PC-3 (cell line): Measurements from ENCODE around the gene APOL2. TPM values are rescaled to one million over a fixed set of nuclear protein-coding genes. Genes with fewer than 3 reads are reported as not detected.
"Not testable (repeated sequence)": the region's sequence is repeated elsewhere in the genome, so short reads cannot be mapped to it uniquely, and the experiment has no call there.

Source experiments
- ATAC-seq: fragments of 200-7000 bp; cut with Tn5 transposase; 2 replicates; pipeline ENCODE4 v1.9.1; 2020; ENCODE audit warnings: mild to moderate bottlenecking, moderate library complexity
- BruUV-seq: library from RNA; stranded (reverse); fragments of 400-500 nt; replicated peaks from 2 replicates; lab custom pipeline; 2021; lab: Mats Ljungman, UMichigan
- CTCF ChIA-PET: fragments of 300-600 bp; sonication (Branson Sonifier 250); formaldehyde crosslinking; loops from one replicate; lab custom pipeline; 2022; ENCODE audit warnings: antibody characterized with exemption; lab: Charles Lee
- POLR2A ChIA-PET: fragments of 300-600 bp; sonication (Branson Sonifier 250); formaldehyde crosslinking; loops from one replicate; lab custom pipeline; 2022; ENCODE audit warnings: antibody characterized with exemption; ENCODE audit not compliant: unreplicated experiment; lab: Charles Lee
- DNase-seq: peaks from one replicate; pipeline ENCODE4 v3.0.0-alpha.2; 2015
- H2AFZ ChIP-seq: fragments of 300-600 bp; sonication (generic); 2 replicates; pipeline ENCODE4 v1.6.0; 2016; ENCODE audit warnings: antibody characterized with exemption, low read length
- H3F3A ChIP-seq: fragments of 300-600 bp; sonication (generic); one replicate; pipeline ENCODE4 v1.6.0; 2017; ENCODE audit warnings: antibody characterized with exemption, low read length, control low read depth, mild to moderate bottlenecking; ENCODE audit not compliant: unreplicated experiment
- H3K27ac ChIP-seq: fragments of 300-600 bp; sonication (generic); 2 replicates; pipeline ENCODE4 v1.5.1; 2016; ENCODE audit warnings: mild to moderate bottlenecking, low read length
- H3K27me3 ChIP-seq: fragments of 300-600 bp; sonication (generic); 2 replicates; pipeline ENCODE4 v1.6.1; 2016; ENCODE audit warnings: low read length, mixed read lengths
- H3K36me3 ChIP-seq: fragments of 300-600 bp; sonication (generic); 2 replicates; pipeline ENCODE4 v1.6.1; 2016; ENCODE audit warnings: low read depth, mixed run types, low read length, mixed read lengths
- H3K4me1 ChIP-seq: fragments of 300-600 bp; sonication (generic); 2 replicates; pipeline ENCODE4 v1.5.1; 2016; ENCODE audit warnings: low read length; ENCODE audit not compliant: insufficient read depth
- H3K4me2 ChIP-seq: fragments of 300-600 bp; sonication (generic); 2 replicates; pipeline ENCODE4 v1.6.0; 2016; ENCODE audit warnings: low read length
- H3K4me3 ChIP-seq: fragments of 300-600 bp; sonication (generic); 2 replicates; pipeline ENCODE4 v1.5.1; 2016; ENCODE audit warnings: mild to moderate bottlenecking, low read length, mixed read lengths
- H3K79me2 ChIP-seq: fragments of 300-600 bp; sonication (generic); 2 replicates; pipeline ENCODE4 v1.6.1; 2017; ENCODE audit warnings: low read length, mixed read lengths
- H3K9ac ChIP-seq: fragments of 300-600 bp; sonication (generic); 2 replicates; pipeline ENCODE4 v1.6.0; 2016; ENCODE audit warnings: mild to moderate bottlenecking, low read length
- H3K9me2 ChIP-seq: fragments of 300-600 bp; sonication (generic); replicated peaks from 2 replicates; pipeline ENCODE4 v1.6.1; 2016; ENCODE audit warnings: mixed run types, low read length, mixed read lengths
- H3K9me3 ChIP-seq: fragments of 300-600 bp; sonication (generic); 2 replicates; pipeline ENCODE4 v1.6.1; 2016; ENCODE audit warnings: low read length, mixed read lengths
- H4K20me1 ChIP-seq: fragments of 300-600 bp; sonication (generic); 2 replicates; pipeline ENCODE4 v1.6.1; 2016; ENCODE audit warnings: low read length, mixed read lengths
- EZH2 ChIP-seq: fragments of 300-600 bp; sonication (generic); IDR thresholded peaks from one replicate; pipeline ENCODE4 v1.6.1; 2017; ENCODE audit warnings: antibody characterized with exemption, mild to moderate bottlenecking, low read length; ENCODE audit not compliant: unreplicated experiment
- EZH2phosphoT487 ChIP-seq: fragments of 300-600 bp; sonication (generic); IDR thresholded peaks from 2 replicates; pipeline ENCODE4 v1.6.1; 2018; ENCODE audit warnings: mild to moderate bottlenecking, antibody characterized with exemption, low read length, borderline replicate concordance
- intact Hi-C: fragments of 100-400 bp; cut with micrococcal nuclease; formaldehyde crosslinking; loops from 2 replicates; pipeline ENCODE4 v1.9.0; 2023
- total RNA-seq: library from RNA; depleted of rRNA; stranded (reverse); fragments of >200 nt; gene quantifications from 2 replicates; pipeline ENCODE4 v1.2.3, GENCODE V29; 2014
- TF ChIP-seq, protein P1 (sequence below): fragments of 300-600 bp; sonication (generic); conservative IDR thresholded peaks from 2 replicates; pipeline ENCODE4 v1.5.1; 2017; ENCODE audit warnings: antibody characterized with exemption, low read depth, mild to moderate bottlenecking, low read length

The APOL2 gene
- total RNA-seq, 1 experiment from 2014 or later, result 9.7 TPM

DNA sequence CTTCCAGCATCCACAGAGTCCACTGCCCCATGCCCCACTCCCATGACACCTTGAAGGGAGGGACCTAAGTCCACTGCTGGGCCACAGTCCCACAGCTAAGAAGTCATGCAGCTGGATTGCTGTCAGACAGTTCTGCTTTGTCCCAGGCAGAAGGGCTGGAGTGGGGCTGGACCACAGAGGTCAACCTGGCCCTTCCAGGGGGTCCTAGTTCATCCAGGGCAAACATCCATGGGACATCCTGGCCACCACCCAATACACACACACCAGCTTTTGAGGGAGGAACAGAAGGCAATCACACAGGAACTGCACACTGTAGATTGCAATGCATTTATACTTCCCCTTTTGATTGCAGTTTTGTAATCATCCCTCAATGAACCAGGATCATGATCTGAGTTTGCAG lies 26.4 kb downstream of the APOL2 start:
- no peak for ATAC-seq
- no peak overlapping the region for H3K9ac ChIP-seq
- no peak overlapping the region for H3K27ac ChIP-seq
- no peaks in the 10 kb centered on the region for H3K79me2 ChIP-seq
- no peak for TF ChIP-seq EZH2
- no peak for TF ChIP-seq EZH2phosphoT487
- TF ChIP-seq, protein P1, sequence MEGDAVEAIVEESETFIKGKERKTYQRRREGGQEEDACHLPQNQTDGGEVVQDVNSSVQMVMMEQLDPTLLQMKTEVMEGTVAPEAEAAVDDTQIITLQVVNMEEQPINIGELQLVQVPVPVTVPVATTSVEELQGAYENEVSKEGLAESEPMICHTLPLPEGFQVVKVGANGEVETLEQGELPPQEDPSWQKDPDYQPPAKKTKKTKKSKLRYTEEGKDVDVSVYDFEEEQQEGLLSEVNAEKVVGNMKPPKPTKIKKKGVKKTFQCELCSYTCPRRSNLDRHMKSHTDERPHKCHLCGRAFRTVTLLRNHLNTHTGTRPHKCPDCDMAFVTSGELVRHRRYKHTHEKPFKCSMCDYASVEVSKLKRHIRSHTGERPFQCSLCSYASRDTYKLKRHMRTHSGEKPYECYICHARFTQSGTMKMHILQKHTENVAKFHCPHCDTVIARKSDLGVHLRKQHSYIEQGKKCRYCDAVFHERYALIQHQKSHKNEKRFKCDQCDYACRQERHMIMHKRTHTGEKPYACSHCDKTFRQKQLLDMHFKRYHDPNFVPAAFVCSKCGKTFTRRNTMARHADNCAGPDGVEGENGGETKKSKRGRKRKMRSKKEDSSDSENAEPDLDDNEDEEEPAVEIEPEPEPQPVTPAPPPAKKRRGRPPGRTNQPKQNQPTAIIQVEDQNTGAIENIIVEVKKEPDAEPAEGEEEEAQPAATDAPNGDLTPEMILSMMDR, result no peak
- ChIA-PET CTCF (no interaction called here), POLR2A (no interaction called here)
- BruUV-seq, result no TSS peak
- no peak for DNase-seq
- no peaks in the 10 kb centered on the region for H4K20me1 ChIP-seq
- no peaks in the 10 kb centered on the region for H3F3A ChIP-seq
- H3K27me3 ChIP-seq, result peaks cover 34% of the 10 kb centered on the region
- no peak overlapping the region for H3K4me2 ChIP-seq
- no peak overlapping the region for H3K4me3 ChIP-seq
- no peaks in the 10 kb centered on the region for H3K9me3 ChIP-seq
- no peaks in the 10 kb centered on the region for H3K9me2 ChIP-seq
- H3K36me3 ChIP-seq, result no peaks in the 10 kb centered on the region
- no peak overlapping the region for H2AFZ ChIP-seq
- H3K4me1 ChIP-seq, result no peaks in the 10 kb centered on the region
- intact Hi-C loops, result no loop called here

DNA sequence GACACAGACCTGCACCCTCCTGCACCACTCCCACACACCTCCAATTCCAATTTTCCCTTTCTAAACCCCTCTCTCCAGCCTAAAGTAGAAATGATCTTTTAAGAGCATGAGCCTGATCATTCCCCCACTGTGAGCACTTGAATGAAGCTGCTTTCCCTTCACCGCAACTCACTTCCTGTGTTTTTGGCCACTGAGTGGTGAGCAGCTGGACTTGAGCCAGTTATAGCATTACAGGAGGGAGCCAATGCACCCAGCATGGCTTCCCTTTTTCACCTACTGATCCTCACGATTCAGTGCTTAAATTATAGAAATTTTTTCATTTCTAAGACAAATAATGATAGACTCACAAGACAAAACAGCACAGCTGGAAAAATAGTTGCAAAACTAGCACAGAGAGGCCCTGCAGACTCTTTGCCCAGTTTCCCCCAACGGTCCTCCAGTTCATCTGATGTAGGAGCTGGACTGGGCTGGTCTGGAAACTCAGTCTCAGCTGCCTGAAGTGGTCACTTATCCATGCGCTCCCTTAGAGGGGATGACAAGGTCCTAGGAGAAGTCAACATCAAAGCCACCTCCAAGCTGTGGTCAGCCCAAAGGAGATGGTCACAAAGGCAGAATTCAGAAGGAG lies 28.0 kb downstream of the APOL2 start:
- DNase-seq, result no peak
- no peak overlapping the region for H3K4me2 ChIP-seq
- H3K9me2 ChIP-seq, result no peaks in the 10 kb centered on the region
- H3K27me3 ChIP-seq, result peaks cover 24% of the 10 kb centered on the region; the same call in 1 of the 2 replicates
- no peak overlapping the region for H2AFZ ChIP-seq
- H3K9ac ChIP-seq, result no peak overlapping the region
- intact Hi-C loops, result no loop called here
- no peaks in the 10 kb centered on the region for H3K79me2 ChIP-seq
- H3K4me1 ChIP-seq, result no peaks in the 10 kb centered on the region
- no peaks in the 10 kb centered on the region for H3K9me3 ChIP-seq
- H3F3A ChIP-seq, result no peaks in the 10 kb centered on the region
- no peaks in the 10 kb centered on the region for H3K36me3 ChIP-seq
- TF ChIP-seq EZH2phosphoT487, result no peak
- TF ChIP-seq, protein P1, result no peak
- TF ChIP-seq EZH2, result no peak
- no peak overlapping the region for H3K27ac ChIP-seq
- H4K20me1 ChIP-seq, result no peaks in the 10 kb centered on the region
- BruUV-seq, result no TSS peak
- CTCF ChIA-PET, result interaction anchor here (0.6 to 0.7 kb wide), 3 partner anchors 40 to 1551 kb away, joined by 3 to 4 read pairs (median 3); no protein-coding TSS in a partner anchor
- H3K4me3 ChIP-seq, result no peak overlapping the region
- POLR2A ChIA-PET, result no interaction called here
- no peak for ATAC-seq

DNA sequence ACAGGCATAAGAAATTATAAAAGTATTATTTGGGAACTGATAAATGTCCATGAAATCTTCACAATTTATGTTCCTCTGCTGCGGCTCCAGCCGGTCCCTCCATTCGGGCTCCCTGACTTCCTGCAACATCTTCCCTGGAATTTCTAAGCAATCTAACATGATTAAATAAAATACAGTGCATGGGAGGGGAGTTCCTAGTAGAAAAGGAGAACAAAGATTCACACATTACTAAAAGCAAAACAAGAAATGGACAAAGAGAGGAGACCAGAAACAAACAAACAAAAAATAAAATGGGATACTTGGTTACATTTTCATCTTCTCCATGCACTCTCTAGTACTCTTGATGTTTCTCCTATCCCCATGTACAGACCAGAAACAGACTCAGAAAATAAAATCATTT lies 29.1 kb downstream of the APOL2 start:
- H3K9me2 ChIP-seq, result no peaks in the 10 kb centered on the region
- DNase-seq (no peak), ATAC-seq (no peak)
- TF ChIP-seq EZH2 (no peak), EZH2phosphoT487 (no peak)
- TF ChIP-seq, protein P1, result no peak
- no peak overlapping the region for H3K4me3 ChIP-seq
- CTCF ChIA-PET, result no interaction called here
- H3K27ac ChIP-seq, result no peak overlapping the region
- no peaks in the 10 kb centered on the region for H3F3A ChIP-seq
- H3K9me3 ChIP-seq, result no peaks in the 10 kb centered on the region
- H3K79me2 ChIP-seq, result no peaks in the 10 kb centered on the region
- no TSS peak for BruUV-seq
- H3K4me1 ChIP-seq, result no peaks in the 10 kb centered on the region
- no peak overlapping the region for H3K4me2 ChIP-seq
- H3K9ac ChIP-seq, result no peak overlapping the region
- POLR2A ChIA-PET, result no interaction called here
- intact Hi-C loops, result no loop called here
- no peak overlapping the region for H2AFZ ChIP-seq
- H4K20me1 ChIP-seq, result no peaks in the 10 kb centered on the region
- no peaks in the 10 kb centered on the region for H3K36me3 ChIP-seq
- peaks cover 14% of the 10 kb centered on the region; the same call in 1 of the 2 replicates for H3K27me3 ChIP-seq

DNA sequence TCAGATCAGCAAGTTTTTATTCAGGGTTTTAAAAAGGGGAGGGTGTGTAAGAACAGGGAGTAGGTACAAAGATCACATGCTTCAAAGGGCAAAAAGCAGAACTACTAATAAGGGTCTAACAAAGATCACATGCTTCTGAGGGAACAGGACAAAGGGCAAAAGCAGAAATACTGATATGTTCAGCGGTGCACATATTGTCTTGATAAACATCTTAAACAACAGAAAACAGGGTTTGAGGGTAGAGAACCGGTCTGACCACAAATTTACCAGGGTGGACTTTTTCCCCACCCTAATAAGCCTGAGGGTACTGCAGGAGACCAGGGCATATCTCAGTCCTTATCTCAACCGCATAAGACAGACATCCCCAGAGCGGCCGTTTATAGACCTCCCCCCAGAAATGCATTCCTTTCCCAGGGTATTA lies 29.8 kb downstream of the APOL2 start:
- POLR2A ChIA-PET, H3F3A ChIP-seq, H3K27me3 ChIP-seq, H3K79me2 ChIP-seq, H3K9me2 ChIP-seq, H2AFZ ChIP-seq, H3K4me3 ChIP-seq, intact Hi-C loops, CTCF ChIA-PET, H3K36me3 ChIP-seq, H3K27ac ChIP-seq, ATAC-seq, H3K4me1 ChIP-seq, H3K9me3 ChIP-seq, BruUV-seq, H4K20me1 ChIP-seq, H3K9ac ChIP-seq, H3K4me2 ChIP-seq, DNase-seq: not testable (repeated sequence)
